LNCAP (cell line): Measurements from ENCODE around the gene PIGK.

ENCODE experiments used
- CTCF ChIP-seq: fragments of 450-650 bp; IDR thresholded peaks from 2 replicates; pipeline ENCODE4 v1.5.1; 2017; ENCODE audit warnings: mild to moderate bottlenecking

Gene PIGK

GRCh38 chr1:77120950-77121349 is 98.3 kb downstream of the PIGK start:
- no peak for TF ChIP-seq CTCF

GRCh38 chr1:77118712-77119111 is 100.5 kb downstream of the PIGK start:
- no peak for TF ChIP-seq CTCF

- no peak for TF ChIP-seq CTCF
These were observed 114.6 kb downstream of the PIGK start for GRCh38 chr1:77104672-77105071.

GRCh38 chr1:77103486-77103885 is 115.7 kb downstream of the PIGK start:
- no peak for TF ChIP-seq CTCF

- TF ChIP-seq CTCF = no peak
These were observed 118.4 kb downstream of the PIGK start for GRCh38 chr1:77100875-77101274.

- TF ChIP-seq CTCF = no peak
These were observed 122.6 kb downstream of the PIGK start for GRCh38 chr1:77096496-77097255.

- TF ChIP-seq CTCF = no peak
These were observed 124.0 kb downstream of the PIGK start for GRCh38 chr1:77095236-77095635.

- no peak for TF ChIP-seq CTCF
These were observed 129.5 kb downstream of the PIGK start for GRCh38 chr1:77089756-77090155.
